Astrocyte (in vitro differentiated cells and primary cell): ENCODE measurements around the gene FAM120B.

Experiments used
- CTCF ChIP-seq: IDR thresholded peaks from 2 replicates; pipeline ENCODE4 v1.5.1; 2011; ENCODE audit warnings: low read depth, mild to moderate bottlenecking, inconsistent platforms, low read length, moderate library complexity; ENCODE audit not compliant: insufficient read depth
- EZH2 ChIP-seq: IDR thresholded peaks from 2 replicates; pipeline ENCODE4 v1.6.1; 2012; ENCODE audit warnings: mild to moderate bottlenecking, low read length, inconsistent platforms; ENCODE audit not compliant: insufficient read depth

- no peak for TF ChIP-seq CTCF
- no peak for TF ChIP-seq EZH2
Observed at GRCh38 chr6:170345662-170346061, 39.1 kb downstream of the FAM120B start.
